AG04450 (cell line): ENCODE measurements around the gene KCNMA1. TPM values are rescaled to one million over a fixed set of nuclear protein-coding genes. Genes with fewer than 3 reads are reported as not detected.
A peak's percentile ranks its signal among the peaks of the same experiment; 100 is the strongest.

Experiments used
- CTCF ChIA-PET: fragments of 300-600, 350-600 bp; formaldehyde crosslinking; extraction: SDS; loops from one replicate; lab custom pipeline; 2022; ENCODE audit warnings: antibody characterized with exemption, inconsistent platforms; lab: Charles Lee
- POLR2A ChIA-PET: fragments of 350-600 bp; formaldehyde crosslinking; extraction: SDS; loops from one replicate; lab custom pipeline; 2021; ENCODE audit warnings: antibody characterized with exemption, inconsistent platforms; lab: Yijun Ruan, JAX
- DNase-seq: peaks from one replicate; pipeline ENCODE4 v3.0.0-alpha.2; 2011; ENCODE audit warnings: low read depth, low spot score
- H3K27ac ChIP-seq: one replicate; pipeline ENCODE4 v1.5.1; 2012; ENCODE audit warnings: low read depth, low read length, control low read depth
- H3K27me3 ChIP-seq: one replicate; pipeline ENCODE4 v1.6.0; 2012; ENCODE audit warnings: low read length; ENCODE audit not compliant: control insufficient read depth, insufficient read depth
- H3K4me3 ChIP-seq: 2 replicates; pipeline ENCODE4 v1.5.1; 2011; ENCODE audit warnings: mild to moderate bottlenecking, low read depth, low read length, control low read depth
- H3K9me3 ChIP-seq: 2 replicates; pipeline ENCODE4 v1.5.1; 2012; ENCODE audit warnings: low read length; ENCODE audit not compliant: control insufficient read depth, insufficient read depth
- polyA plus RNA-seq: library from polyadenylated mRNA; depleted of rRNA; stranded (reverse); fragments of >200 nt; gene quantifications from 2 replicates; pipeline ENCODE4 v1.2.3, GENCODE V29; 2011
- TF ChIP-seq, protein P1 (sequence below): IDR thresholded peaks from 2 replicates; pipeline ENCODE4 v1.5.1; 2011; ENCODE audit warnings: low read depth, low read length, control low read depth, inconsistent platforms

The KCNMA1 gene
- polyA plus RNA-seq, 1 experiment, result 58.8 TPM

DNA sequence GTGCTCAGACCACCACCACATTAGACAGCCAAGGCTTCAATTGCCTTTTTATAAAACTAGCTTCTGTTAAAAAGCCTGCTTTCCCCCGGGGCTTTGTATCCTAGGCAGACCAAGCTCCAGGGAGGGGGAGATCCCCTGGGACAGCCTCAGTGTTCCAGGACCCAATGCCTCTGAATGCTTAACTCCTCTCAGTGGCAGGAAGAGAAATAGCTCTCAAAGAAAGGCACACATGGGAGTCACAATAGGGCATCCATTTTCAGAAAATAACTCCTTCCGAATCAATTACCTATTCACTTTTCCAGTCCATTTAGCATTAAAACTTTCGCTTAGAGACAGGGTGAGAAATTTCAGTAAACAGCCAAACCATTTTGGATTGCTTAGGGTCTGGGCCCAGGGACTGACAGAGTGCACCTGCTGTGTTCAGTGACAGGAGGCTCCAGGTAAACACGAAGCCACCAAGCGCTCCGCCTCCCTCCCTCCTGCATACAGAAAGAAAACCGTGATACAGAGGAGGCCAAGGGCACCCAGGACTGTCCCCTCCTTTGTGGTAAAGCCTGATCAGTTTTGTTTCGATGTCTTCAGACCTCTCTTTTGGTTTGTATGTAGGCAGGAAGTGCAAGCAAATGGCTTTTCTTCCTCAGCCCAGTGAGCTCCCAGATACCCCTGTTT, 599.7 kb downstream of the KCNMA1 start:
- Histone ChIP-seq H3K9me3 (no peaks in the 10 kb centered on the region), H3K27ac (no peak overlapping the region), H3K4me3 (no peak overlapping the region), H3K27me3 (no peaks in the 10 kb centered on the region)
- ChIA-PET CTCF (no interaction called here), POLR2A (no interaction called here)
- DNase-seq, result no peak
- TF ChIP-seq, protein P1, sequence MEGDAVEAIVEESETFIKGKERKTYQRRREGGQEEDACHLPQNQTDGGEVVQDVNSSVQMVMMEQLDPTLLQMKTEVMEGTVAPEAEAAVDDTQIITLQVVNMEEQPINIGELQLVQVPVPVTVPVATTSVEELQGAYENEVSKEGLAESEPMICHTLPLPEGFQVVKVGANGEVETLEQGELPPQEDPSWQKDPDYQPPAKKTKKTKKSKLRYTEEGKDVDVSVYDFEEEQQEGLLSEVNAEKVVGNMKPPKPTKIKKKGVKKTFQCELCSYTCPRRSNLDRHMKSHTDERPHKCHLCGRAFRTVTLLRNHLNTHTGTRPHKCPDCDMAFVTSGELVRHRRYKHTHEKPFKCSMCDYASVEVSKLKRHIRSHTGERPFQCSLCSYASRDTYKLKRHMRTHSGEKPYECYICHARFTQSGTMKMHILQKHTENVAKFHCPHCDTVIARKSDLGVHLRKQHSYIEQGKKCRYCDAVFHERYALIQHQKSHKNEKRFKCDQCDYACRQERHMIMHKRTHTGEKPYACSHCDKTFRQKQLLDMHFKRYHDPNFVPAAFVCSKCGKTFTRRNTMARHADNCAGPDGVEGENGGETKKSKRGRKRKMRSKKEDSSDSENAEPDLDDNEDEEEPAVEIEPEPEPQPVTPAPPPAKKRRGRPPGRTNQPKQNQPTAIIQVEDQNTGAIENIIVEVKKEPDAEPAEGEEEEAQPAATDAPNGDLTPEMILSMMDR, result no peak

GRCh38 chr10:77036993-77037734, 600.4 kb downstream of the KCNMA1 start:
- Histone ChIP-seq H3K9me3 (no peaks in the 10 kb centered on the region), H3K4me3 (no peak overlapping the region), H3K27ac (no peak overlapping the region), H3K27me3 (no peaks in the 10 kb centered on the region)
- TF ChIP-seq, protein P1, result peak; percentile 54
- ChIA-PET POLR2A (no interaction called here), CTCF (no interaction called here)
- no peak for DNase-seq

DNA sequence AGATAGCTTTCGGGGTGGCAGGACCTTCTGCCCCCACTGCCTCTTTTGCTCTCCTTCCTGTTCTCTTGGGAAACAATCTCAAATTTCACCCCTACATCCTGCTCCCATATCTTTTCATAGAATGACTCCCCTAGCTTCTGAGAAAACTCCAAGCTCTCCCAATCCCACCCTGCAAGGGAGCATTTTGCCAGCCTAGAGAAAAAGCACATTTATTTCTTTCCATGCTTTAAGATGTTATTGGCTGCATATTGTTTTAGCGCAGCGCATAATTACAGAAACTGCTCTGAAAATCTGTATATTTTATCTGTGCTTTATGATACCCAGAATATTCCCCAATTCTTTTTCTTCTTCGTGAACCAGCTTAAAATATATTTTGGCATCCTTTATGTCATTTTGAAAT, 601.3 kb downstream of the KCNMA1 start:
- DNase-seq, result no peak
- Histone ChIP-seq H3K9me3 (no peaks in the 10 kb centered on the region), H3K4me3 (no peak overlapping the region), H3K27ac (no peak overlapping the region), H3K27me3 (no peaks in the 10 kb centered on the region)
- TF ChIP-seq, protein P1, result no peak
- CTCF ChIA-PET, result no interaction called here
- POLR2A ChIA-PET, result no interaction called here

- Histone ChIP-seq H3K27ac (no peak overlapping the region), H3K4me3 (no peak overlapping the region), H3K27me3 (no peaks in the 10 kb centered on the region), H3K9me3 (no peaks in the 10 kb centered on the region)
- TF ChIP-seq, protein P1, result no peak
- ChIA-PET POLR2A (no interaction called here), CTCF (no interaction called here)
- DNase-seq, result no peak
Observed at GRCh38 chr10:77034795-77035194, 602.8 kb downstream of the KCNMA1 start.

DNA sequence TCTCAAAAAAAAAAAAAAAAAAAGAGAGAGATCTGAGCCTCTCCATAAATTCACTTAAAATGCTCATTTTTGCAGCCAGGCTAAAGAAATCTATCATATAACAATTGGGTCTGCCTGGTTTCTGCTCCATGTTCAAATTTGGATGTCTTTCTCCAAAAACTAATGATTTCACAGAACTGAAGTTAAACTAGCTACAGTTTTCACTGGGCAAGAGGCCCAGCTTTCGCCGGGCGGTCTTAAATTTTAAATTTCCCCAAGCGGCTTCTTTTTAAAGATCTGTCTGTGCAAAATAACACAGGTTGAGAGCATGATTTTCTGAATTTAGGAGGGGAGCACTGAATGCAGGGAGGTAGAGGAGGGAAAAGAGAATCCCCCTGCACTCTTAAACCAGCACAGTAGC, 603.4 kb downstream of the KCNMA1 start:
- CTCF ChIA-PET, result interaction anchor here (0.6 to 0.7 kb wide), 2 partner anchors 28 to 513 kb away, joined by 4 read pairs; no protein-coding TSS in a partner anchor

More for the DNA sequence above, 603.4 kb downstream of the KCNMA1 start:
- Histone ChIP-seq H3K4me3 (no peak overlapping the region), H3K27me3 (no peaks in the 10 kb centered on the region), H3K27ac (no peak overlapping the region), H3K9me3 (no peaks in the 10 kb centered on the region)
- POLR2A ChIA-PET, result no interaction called here
- TF ChIP-seq, protein P1, result no peak
- no peak for DNase-seq
